Mesothelial cell of epicardium (in vitro differentiated cells): Measurements from ENCODE around the gene MAP1LC3B. TPM values are rescaled to one million over a fixed set of nuclear protein-coding genes. Genes with fewer than 3 reads are reported as not detected.

ENCODE experiments used
- DNase-seq, 2 experiments: peaks; one replicate each; pipeline ENCODE4 v3.0.0; 2021; ENCODE audit warnings: low spot score in 2 of 2; ENCODE audit not compliant: unreplicated experiment in 2 of 2
- H3K27ac Mint-ChIP-seq: 2 replicates; pipeline ENCODE4 v1.8.0; 2021; ENCODE audit warnings: mixed read lengths
- H3K27me3 Mint-ChIP-seq: 2 replicates; pipeline ENCODE4 v1.8.0; 2021; ENCODE audit warnings: low read depth, mixed read lengths
- H3K36me3 Mint-ChIP-seq: 2 replicates; pipeline ENCODE4 v1.8.0; 2021; ENCODE audit warnings: mixed read lengths
- H3K4me1 Mint-ChIP-seq: 2 replicates; pipeline ENCODE4 v1.8.0; 2021; ENCODE audit warnings: mixed read lengths
- H3K4me3 Mint-ChIP-seq: 2 replicates; pipeline ENCODE4 v1.8.0; 2021; ENCODE audit warnings: mild to moderate bottlenecking, moderate library complexity, mixed read lengths
- H3K9me3 Mint-ChIP-seq: 2 replicates; pipeline ENCODE4 v1.8.0; 2021; ENCODE audit warnings: mixed read lengths
- total RNA-seq: library from RNA; stranded (reverse); gene quantifications from 3 replicates; pipeline ENCODE4 v1.2.1, GENCODE V29; 2021
- TF ChIP-seq, protein P1 (sequence below): fragments of 200-600 bp; sonication (generic); IDR thresholded peaks from one replicate; pipeline ENCODE4 v1.5.0; 2021; ENCODE audit warnings: antibody characterized with exemption; ENCODE audit not compliant: unreplicated experiment

Gene MAP1LC3B
- total RNA-seq, 1 donor from 2014 or later = 41.6 TPM

- DNase-seq = no peak
- peaks cover 5% of the 10 kb centered on the region for H3K9me3 Mint-ChIP-seq
- H3K4me3 Mint-ChIP-seq = no peak overlapping the region
- peaks cover 20% of the 10 kb centered on the region for H3K36me3 Mint-ChIP-seq
- no peak overlapping the region for H3K27ac Mint-ChIP-seq
- TF ChIP-seq, protein P1, sequence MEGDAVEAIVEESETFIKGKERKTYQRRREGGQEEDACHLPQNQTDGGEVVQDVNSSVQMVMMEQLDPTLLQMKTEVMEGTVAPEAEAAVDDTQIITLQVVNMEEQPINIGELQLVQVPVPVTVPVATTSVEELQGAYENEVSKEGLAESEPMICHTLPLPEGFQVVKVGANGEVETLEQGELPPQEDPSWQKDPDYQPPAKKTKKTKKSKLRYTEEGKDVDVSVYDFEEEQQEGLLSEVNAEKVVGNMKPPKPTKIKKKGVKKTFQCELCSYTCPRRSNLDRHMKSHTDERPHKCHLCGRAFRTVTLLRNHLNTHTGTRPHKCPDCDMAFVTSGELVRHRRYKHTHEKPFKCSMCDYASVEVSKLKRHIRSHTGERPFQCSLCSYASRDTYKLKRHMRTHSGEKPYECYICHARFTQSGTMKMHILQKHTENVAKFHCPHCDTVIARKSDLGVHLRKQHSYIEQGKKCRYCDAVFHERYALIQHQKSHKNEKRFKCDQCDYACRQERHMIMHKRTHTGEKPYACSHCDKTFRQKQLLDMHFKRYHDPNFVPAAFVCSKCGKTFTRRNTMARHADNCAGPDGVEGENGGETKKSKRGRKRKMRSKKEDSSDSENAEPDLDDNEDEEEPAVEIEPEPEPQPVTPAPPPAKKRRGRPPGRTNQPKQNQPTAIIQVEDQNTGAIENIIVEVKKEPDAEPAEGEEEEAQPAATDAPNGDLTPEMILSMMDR = no peak
- peaks cover 5% of the 10 kb centered on the region for H3K4me1 Mint-ChIP-seq
- H3K27me3 Mint-ChIP-seq = no peaks in the 10 kb centered on the region
Observed at GRCh38 chr16:87437911-87438610, 45.9 kb downstream of the MAP1LC3B start.

DNA sequence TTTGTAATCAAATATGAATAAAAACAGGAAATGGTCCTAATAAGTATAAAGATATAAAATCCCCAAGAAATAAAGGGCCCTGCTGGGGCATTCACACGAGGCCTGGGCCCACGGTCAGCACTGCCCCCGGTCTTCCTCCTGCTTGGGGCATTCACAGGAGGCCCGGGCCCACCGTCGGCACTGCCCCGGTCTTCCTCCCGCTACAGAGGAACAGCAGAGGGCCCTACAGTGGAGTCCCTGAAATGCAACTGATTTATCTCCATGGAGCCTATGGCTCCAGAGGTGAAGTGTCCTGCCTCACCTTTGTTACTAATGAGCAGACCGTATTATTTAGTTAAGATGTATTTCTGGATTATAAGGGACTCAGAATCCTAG, 46.5 kb downstream of the MAP1LC3B start:
- H3K4me3 Mint-ChIP-seq = no peak overlapping the region
- no peak for DNase-seq
- peaks cover 5% of the 10 kb centered on the region for H3K9me3 Mint-ChIP-seq
- H3K27me3 Mint-ChIP-seq = no peaks in the 10 kb centered on the region
- peaks cover 21% of the 10 kb centered on the region for H3K36me3 Mint-ChIP-seq
- H3K27ac Mint-ChIP-seq = no peak overlapping the region
- H3K4me1 Mint-ChIP-seq = peaks cover 5% of the 10 kb centered on the region
- TF ChIP-seq, protein P1 = no peak

DNA sequence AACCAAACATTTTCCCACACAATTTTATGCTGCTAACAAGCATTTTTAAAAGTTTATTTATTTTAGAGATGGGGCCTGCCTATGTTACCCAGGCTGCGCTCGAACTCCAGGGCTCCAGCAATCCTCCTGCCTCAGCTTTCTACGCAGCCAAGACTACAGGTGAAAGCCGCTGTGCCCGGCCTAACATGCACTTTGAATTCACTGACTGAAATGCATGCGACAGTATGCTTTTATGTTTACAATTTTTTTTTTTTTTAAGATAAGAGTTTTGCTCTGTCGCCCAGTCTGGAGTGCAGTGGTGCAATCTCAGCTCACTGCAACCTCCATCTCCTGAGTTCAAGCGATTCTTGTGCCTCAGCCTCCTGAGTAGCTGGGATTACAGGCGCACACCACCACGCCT, 47.8 kb downstream of the MAP1LC3B start:
- H3K36me3 Mint-ChIP-seq = peaks cover 30% of the 10 kb centered on the region
- no peak overlapping the region for H3K27ac Mint-ChIP-seq
- TF ChIP-seq, protein P1 = no peak

GRCh38 chr16:87441886-87442580, 49.9 kb downstream of the MAP1LC3B start:
- Mint-ChIP-seq H3K4me3 (no peak overlapping the region), H3K27ac (no peak overlapping the region), H3K36me3 (peaks cover 39% of the 10 kb centered on the region), H3K4me1 (peaks cover 6% of the 10 kb centered on the region), H3K9me3 (peaks cover 15% of the 10 kb centered on the region), H3K27me3 (no peaks in the 10 kb centered on the region)
- no peak for DNase-seq
- TF ChIP-seq, protein P1 = no peak

More for the DNA sequence above, 47.8 kb downstream of the MAP1LC3B start:
- H3K4me3 Mint-ChIP-seq = no peak overlapping the region
- H3K9me3 Mint-ChIP-seq = peaks cover 11% of the 10 kb centered on the region
- H3K27me3 Mint-ChIP-seq = no peaks in the 10 kb centered on the region
- H3K4me1 Mint-ChIP-seq = peaks cover 5% of the 10 kb centered on the region
- DNase-seq = no peak

GRCh38 chr16:87442581-87442966, 50.4 kb downstream of the MAP1LC3B start:
- H3K4me3 Mint-ChIP-seq = no peak overlapping the region
- TF ChIP-seq, protein P1 = no peak
- peaks cover 15% of the 10 kb centered on the region for H3K9me3 Mint-ChIP-seq
- H3K4me1 Mint-ChIP-seq = peaks cover 8% of the 10 kb centered on the region
- peaks cover 40% of the 10 kb centered on the region for H3K36me3 Mint-ChIP-seq
- no peak for DNase-seq
- no peak overlapping the region for H3K27ac Mint-ChIP-seq
- H3K27me3 Mint-ChIP-seq = no peaks in the 10 kb centered on the region
